Kidney (tissue), 14 donors: ENCODE results near the gene PRKAG2. TPM values are rescaled to one million over a fixed set of nuclear protein-coding genes. Genes with fewer than 3 reads are reported as not detected.

Experiments used
- DNase-seq, 5 donors: peaks; one replicate each; pipeline ENCODE4 v3.0.0-alpha.2; 2013 to 2020
- FAIRE-seq: peaks from 2 replicates; lab custom pipeline; 2012; peaks lifted over from hg19 to GRCh38; lab: Jason Lieb, UNC
- H3K27ac ChIP-seq, 2 donors: one replicate each; pipeline ENCODE4 v1.7.0; 2013; ENCODE audit warnings: low read depth in 2 of 2, low read length in 2 of 2, inconsistent platforms in 1 of 2
- H3K27me3 ChIP-seq: one replicate; pipeline ENCODE4 v1.7.1; 2013; ENCODE audit warnings: low read length, inconsistent platforms; ENCODE audit not compliant: control insufficient read depth, insufficient read depth
- H3K36me3 ChIP-seq, 3 donors: one replicate each; pipeline versions ENCODE4 v1.7.0 to v1.7.1; 2013; ENCODE audit warnings: low read length in 3 of 3, control low read depth in 1 of 3, inconsistent platforms in 1 of 3; ENCODE audit not compliant: insufficient read depth in 3 of 3, control insufficient read depth in 2 of 3
- H3K4me1 ChIP-seq, 3 donors: one replicate each; pipeline versions ENCODE4 v1.7.0 to v1.7.1; 2013; ENCODE audit warnings: low read length in 3 of 3, inconsistent platforms in 1 of 3, low read depth in 1 of 3; ENCODE audit not compliant: control insufficient read depth in 2 of 3, insufficient read depth in 2 of 3
- H3K4me3 ChIP-seq, 3 donors: one replicate each; pipeline versions ENCODE4 v1.7.0 to v1.8.1; 2013; ENCODE audit warnings: low read length in 3 of 3, control low read depth in 1 of 3, inconsistent platforms in 1 of 3
- H3K9ac ChIP-seq, 3 donors: one replicate each; pipeline versions ENCODE4 v1.7.0 to v1.7.1; 2013; ENCODE audit warnings: low read length in 3 of 3, control low read depth in 1 of 3, inconsistent platforms in 1 of 3
- H3K9me3 ChIP-seq, 3 donors: one replicate each; pipeline versions ENCODE4 v1.7.0 to v1.7.1; 2013; ENCODE audit warnings: low read length in 3 of 3, control low read depth in 1 of 3, inconsistent platforms in 1 of 3; ENCODE audit not compliant: control insufficient read depth in 2 of 3, insufficient read depth in 1 of 3
- intact Hi-C: fragments of 100-400 bp; cut with DNase I; formaldehyde crosslinking; loops from one replicate; pipeline ENCODE4 v1.11.1; 2022
- polyA plus RNA-seq: library from polyadenylated mRNA; stranded (reverse); fragments of 350-450 nt; fragmentation: Illumina TruSeq; extraction: RNeasy Lipid Tissue Mini Kit (QIAGEN cat#74804); gene quantifications from one replicate; pipeline ENCODE4 v1.2.3, GENCODE V29; 2014; ENCODE audit warnings: low read depth, low replicate concordance; ENCODE audit not compliant: insufficient read depth
- total RNA-seq: library from RNA; stranded (reverse); fragmentation: NEBNext Ultra II Directional; extraction: Animal tissue kit (Norgen Biotek cat#: 25700); gene quantifications from one replicate; pipeline ENCODE4 v1.2.1, GENCODE V29; 2021
- TF ChIP-seq, protein P1 (sequence below): IDR thresholded peaks from 3 replicates; pipeline ENCODE4 v1.5.1; 2012; ENCODE audit warnings: mild to moderate bottlenecking, moderate library complexity, borderline replicate concordance; ENCODE audit not compliant: insufficient read depth; ENCODE audit errors: extremely low read depth
- donor health status: control.
- donor health status: control.
- donor health status: control.
- donor health status: control.
- donor health status: control.
- donor health status: DM: yes; HTN: yes; CAD: no.
- donor health status: Normal renal cell carcinoma (clear cell type).

The PRKAG2 gene
- total and polyA plus RNA-seq, 2 donors from 2014 or later, result 40.7 to 40.9 TPM

DNA sequence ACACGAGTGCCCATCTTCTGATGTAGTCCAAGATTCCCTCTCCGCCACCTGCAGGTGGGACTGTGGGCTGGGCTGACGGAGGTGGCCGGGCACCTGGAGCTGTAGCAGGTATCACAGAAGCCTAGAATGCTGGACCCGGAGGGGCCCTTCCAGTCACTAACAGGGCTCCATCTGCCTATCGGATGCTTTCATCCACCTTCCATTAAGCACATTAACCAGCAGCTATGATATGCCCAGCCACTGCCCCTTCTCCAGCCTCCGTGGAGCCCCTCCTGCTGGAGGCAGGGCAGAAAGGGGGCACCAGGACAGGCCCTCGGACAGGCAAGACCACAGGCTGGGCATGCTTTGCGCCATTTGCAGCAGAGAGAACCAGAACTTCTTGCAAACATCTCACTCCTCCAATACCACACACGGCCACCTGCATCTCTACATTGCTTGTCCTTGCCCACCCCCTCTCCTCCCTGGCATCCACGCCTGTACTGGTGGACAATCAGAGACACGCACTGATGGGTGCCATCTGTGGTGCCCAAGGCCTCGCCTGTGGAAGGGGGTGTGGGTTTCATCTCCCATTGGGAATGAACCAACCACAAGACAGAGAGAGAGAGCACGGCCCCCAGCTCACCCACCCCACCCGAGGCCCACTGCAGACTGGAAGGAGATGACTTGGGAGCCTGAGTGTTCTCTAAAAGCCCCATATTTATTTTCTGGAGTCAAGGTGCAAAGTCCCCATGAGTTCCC, 16.8 kb downstream of the PRKAG2 start:
- peak in 1 of 5 donors; percentile 43 for DNase-seq
- Histone ChIP-seq H3K27ac (no peak overlapping the region), H3K4me1 (peaks cover 0 to 10% (median 0%) of the 10 kb centered on the region in 3 donors), H3K27me3 (no peaks in the 10 kb centered on the region), H3K9me3 (no peaks in the 10 kb centered on the region), H3K36me3 (no peaks in the 10 kb centered on the region), H3K9ac (no peak overlapping the region), H3K4me3 (no peak overlapping the region)
- no peak for FAIRE-seq
- intact Hi-C loops, result no loop called here
- TF ChIP-seq, protein P1, sequence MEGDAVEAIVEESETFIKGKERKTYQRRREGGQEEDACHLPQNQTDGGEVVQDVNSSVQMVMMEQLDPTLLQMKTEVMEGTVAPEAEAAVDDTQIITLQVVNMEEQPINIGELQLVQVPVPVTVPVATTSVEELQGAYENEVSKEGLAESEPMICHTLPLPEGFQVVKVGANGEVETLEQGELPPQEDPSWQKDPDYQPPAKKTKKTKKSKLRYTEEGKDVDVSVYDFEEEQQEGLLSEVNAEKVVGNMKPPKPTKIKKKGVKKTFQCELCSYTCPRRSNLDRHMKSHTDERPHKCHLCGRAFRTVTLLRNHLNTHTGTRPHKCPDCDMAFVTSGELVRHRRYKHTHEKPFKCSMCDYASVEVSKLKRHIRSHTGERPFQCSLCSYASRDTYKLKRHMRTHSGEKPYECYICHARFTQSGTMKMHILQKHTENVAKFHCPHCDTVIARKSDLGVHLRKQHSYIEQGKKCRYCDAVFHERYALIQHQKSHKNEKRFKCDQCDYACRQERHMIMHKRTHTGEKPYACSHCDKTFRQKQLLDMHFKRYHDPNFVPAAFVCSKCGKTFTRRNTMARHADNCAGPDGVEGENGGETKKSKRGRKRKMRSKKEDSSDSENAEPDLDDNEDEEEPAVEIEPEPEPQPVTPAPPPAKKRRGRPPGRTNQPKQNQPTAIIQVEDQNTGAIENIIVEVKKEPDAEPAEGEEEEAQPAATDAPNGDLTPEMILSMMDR, result no peak

DNA sequence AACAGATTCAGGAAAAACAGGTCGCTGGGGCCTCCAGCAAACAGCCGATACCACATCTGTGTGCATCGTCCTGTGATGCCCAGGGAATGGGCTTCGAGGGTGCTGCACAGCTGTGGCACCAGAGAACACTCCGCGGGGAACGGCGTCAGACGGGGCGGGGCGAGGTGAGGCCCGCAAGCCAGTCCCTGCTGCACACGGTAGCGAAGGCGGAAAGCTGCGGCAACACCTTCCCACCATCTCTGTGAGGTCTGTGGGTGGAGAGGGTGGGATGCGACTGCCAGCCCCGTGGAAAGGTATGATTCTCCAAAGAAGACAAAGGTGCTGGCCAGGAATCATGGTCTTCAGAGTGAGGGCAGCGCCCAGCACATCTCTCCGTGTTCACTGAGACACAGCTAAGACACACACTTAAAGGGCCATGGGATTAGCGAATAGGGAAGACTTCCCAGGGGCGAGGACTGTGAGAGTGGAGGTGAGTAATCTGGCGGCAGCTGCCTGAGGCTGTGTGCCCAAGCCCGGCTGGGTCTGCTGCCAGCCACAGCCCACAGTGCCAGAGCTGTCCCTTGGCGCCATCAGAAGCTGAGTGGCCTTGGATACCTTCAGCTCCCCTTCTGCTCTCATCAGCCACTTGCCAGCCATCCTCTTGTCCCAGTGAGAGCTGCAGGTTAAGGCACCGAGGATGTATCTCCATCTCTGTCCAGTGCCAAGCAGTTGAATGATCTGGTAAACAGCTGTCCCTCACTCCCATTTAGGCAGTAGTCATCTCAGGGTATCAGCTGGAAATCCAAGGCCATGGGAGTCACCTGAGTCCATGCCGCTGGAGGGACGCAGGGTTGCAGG, 17.6 kb downstream of the PRKAG2 start:
- DNase-seq, result peak in 1 of 5 donors; percentile 60
- FAIRE-seq, result no peak
- intact Hi-C loops, result no loop called here

DNA sequence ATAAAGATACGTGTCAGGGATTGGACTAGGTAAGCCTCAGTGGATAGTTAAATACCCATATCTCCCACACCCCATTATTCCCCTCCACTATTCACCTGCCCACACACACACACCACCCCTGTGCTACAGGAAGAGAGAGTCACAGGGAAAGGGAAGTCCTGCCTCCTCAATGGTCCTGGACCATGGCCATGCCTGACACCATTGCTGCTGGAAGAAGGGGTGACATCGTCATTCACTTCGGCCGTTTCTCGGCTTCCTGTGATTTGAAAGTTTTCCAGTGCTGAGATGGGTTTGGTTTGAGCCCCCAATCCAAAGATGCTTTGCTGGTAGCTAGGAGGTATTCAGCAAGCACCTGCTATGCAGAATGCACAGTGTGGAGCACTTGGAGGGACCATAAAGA, 18.5 kb downstream of the PRKAG2 start:
- DNase-seq (peak in 1 of 5 donors; percentile 28), FAIRE-seq (no peak)
- Histone ChIP-seq H3K4me3 (no peak overlapping the region), H3K27ac (no peak overlapping the region), H3K4me1 (peaks cover 0 to 4% (median 0%) of the 10 kb centered on the region in 3 donors), H3K9me3 (no peaks in the 10 kb centered on the region), H3K27me3 (no peaks in the 10 kb centered on the region), H3K9ac (no peak overlapping the region), H3K36me3 (no peaks in the 10 kb centered on the region)
- intact Hi-C loops, result no loop called here
- TF ChIP-seq, protein P1, result no peak

More for the DNA sequence above, 17.6 kb downstream of the PRKAG2 start:
- TF ChIP-seq, protein P1, result no peak
- Histone ChIP-seq H3K27me3 (no peaks in the 10 kb centered on the region), H3K27ac (no peak overlapping the region), H3K9me3 (no peaks in the 10 kb centered on the region), H3K4me1 (peaks cover 0 to 9% (median 0%) of the 10 kb centered on the region in 3 donors), H3K9ac (no peak overlapping the region), H3K36me3 (no peaks in the 10 kb centered on the region), H3K4me3 (no peak overlapping the region)
